ENCODE data around the gene TLCD2.
"Not testable (repeated sequence)": the region's sequence is repeated elsewhere in the genome, so short reads cannot be mapped to it uniquely, and the experiment has no call there.

The TLCD2 gene

DNA sequence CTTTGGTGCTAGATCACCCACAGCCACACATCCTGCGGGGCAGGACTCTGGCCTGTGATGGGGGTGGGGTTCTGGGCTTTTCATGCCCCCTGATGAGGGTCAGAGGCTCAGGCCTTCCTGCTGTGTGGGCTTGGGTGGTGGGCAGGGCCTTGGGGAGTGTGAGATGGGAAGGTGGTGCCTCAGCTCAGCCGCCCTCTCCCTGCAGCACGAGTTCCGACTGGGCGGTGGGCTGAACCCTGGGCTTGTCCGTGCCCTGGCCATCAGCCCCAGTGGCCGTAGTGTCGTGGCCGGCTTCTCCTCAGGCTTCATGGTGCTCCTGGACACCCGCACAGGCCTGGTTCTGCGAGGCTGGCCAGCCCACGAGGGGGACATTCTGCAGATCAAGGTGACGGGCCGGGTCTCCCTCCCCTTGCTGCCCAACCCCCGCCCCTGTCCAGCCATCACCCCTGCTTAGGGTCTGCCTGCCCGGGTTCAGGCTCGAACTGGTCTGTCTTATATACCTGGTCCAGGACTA lies 25.7 kb upstream of the TLCD2 start:
- no peak for DNase-seq (ENCODE audit: low read depth)

DNA sequence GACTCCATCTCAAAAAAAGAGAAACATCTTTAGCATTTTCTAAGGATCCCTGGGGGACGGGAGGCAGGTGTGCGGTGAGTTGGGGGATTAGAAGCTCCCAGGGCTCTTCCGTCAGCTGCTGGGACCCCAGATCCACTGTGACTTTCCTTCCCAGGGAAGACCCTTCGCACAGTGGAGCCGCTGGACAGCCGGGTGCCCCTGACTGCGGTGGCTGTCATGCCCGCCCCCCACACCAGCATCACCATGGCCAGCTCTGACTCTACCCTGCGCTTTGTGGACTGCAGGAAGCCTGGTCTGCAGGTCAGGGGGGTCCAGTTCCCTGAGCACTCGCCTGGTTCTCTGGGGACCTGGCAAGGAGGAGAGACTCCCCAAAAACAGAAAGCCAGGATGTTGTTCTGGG lies 25.2 kb upstream of the TLCD2 start:
- no peak for DNase-seq (ENCODE audit: low read depth)

DNA sequence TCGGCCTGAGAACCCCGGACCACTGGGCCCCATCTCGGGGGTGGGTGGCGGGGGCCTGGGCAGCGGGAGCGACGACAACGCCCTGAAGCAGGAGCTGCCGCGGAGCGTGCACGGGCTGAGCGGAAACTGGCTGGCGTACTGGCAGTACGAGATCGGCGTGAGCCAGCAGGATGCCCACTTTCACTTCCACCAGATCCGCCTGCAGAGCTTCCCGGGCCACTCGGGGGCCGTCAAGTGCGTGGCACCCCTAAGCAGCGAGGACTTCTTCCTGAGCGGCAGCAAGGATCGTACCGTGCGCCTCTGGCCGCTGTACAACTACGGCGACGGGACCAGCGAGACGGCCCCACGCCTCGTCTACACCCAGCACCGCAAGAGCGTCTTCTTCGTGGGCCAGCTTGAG lies 23.6 kb upstream of the TLCD2 start:
- DNase-seq (ENCODE audit: low read depth): no peak

DNA sequence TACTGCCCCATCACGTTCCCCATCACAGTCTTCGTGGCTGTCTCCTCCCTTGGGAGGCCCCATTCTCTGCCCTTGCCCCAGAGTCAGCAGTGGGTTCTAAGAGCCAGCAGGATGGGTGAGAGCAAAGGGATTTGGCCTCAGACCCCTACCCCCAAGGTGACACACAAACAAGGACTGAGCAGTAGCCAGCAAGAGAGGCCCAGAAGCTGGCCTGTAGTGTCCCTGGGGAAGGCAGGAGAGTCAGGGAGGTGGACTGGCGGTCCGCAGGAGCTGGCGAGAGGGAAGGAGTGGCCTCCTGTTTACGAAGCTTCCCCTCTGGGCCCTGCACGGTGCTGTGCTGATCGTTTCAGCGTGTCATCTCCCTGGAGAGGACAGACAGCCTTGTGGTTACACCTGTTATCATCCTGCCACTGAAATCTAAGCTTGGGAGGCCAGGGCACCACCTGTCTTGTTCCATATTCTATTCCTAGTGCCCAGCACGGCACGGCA lies 22.7 kb upstream of the TLCD2 start:
- DNase-seq (ENCODE audit: low read depth): no peak

DNA sequence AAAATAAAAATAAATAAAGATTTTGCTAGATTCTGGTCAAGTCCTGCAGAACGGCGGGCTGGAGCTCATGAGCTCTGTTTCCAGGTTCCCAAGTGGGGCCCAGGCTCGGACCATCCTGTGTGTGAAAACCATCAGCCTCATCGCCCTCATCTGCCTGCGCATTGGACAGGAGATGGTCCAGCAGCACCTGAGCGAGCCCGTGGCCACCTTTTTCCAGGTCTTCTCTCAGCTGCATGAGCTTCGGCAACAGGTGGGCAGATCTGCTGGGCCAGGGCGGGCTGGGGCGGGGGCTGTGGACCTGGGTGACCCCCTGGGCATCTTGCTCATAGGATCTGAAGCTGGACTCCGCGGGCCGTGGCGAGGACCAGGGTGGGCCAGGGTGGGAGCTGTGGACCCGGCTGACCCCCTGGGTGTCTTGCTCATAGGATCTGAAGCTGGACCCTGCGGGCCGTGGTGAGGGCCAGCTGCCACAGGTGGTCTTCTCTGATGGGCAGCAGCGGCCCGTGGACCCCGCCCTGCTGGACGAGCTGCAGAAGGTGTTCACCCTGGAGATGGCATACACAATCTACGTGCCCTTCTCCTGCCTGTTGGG lies 22.2 kb upstream of the TLCD2 start:
- no peak for DNase-seq (ENCODE audit: low read depth)

DNA sequence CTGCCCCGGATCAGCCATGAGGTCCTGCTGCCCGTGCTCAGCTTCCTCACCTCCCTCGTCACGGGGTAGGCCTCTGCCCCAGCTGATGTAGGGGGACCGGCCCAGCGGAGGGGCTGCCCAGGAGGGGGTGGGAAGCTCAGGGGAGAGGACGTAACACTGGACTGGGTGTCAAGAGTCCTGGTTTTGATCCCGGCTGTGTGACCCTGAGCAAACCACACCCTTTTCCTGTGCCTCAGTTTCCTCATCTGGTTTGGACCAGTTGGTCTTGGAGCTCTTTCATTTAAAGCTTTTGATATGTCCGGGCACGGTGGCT lies 21.0 kb upstream of the TLCD2 start:
- DNase-seq (ENCODE audit: low read depth): no peak

DNA sequence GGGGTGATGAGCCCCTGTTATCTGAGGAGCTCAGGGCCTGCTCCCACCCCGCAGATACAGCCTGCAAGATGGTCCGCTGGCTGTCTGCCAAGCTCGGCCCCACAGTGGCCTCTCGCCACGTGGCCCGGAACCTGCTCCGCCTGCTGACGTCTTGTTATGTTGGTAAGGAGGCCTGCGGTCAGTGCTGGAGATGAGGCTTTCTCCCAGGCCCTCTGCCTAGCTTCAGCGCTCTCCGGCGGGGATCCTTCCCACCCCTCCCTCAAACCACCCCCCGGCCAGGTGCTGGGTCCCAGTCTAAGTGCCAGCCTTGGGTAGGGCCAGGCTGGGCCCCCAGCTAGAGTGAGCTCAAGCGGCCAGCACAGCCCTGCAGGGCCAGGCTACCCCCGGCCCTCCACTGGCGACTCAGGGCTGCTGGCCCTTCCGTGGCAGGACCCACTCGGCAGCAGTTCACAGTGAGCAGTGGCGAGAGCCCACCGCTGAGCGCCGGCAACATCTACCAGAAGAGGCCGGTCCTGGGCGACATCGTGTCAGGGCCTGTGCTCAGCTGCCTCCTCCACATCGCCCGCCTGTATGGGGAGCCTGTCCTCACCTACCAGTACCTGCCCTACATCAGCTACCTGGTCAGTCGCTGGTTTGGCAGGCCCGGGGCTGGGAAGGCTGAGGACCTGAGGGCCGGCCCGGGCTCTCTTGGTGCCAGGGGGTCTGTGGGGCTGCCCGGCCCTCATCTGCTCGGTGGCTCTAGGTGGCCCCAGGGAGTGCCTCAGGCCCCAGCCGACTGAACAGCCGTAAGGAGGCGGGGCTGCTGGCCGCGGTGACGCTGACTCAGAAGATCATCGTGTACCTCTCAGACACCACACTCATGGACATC lies 20.4 kb upstream of the TLCD2 start:
- DNase-seq (ENCODE audit: low read depth): no peak

DNA sequence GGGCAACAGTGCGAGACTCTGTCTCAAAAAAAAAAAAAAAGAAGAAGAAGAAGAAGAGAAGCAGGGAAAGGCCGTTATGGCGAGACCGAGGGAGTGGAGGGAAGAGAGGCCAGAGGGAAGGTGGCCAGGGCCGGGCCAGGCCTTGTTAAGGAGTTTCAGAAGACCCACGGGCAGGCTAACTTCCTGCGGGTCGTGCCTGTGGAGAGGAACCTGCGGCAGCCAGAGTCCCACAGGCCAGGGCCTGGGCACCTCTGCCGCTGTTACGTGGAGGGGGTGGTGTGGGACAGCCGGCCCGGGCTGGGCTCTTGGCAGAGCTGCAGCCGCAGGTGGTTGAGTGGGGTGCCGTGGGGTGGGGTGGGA lies 19.8 kb upstream of the TLCD2 start:
- no peak for DNase-seq (ENCODE audit: low read depth)

DNA sequence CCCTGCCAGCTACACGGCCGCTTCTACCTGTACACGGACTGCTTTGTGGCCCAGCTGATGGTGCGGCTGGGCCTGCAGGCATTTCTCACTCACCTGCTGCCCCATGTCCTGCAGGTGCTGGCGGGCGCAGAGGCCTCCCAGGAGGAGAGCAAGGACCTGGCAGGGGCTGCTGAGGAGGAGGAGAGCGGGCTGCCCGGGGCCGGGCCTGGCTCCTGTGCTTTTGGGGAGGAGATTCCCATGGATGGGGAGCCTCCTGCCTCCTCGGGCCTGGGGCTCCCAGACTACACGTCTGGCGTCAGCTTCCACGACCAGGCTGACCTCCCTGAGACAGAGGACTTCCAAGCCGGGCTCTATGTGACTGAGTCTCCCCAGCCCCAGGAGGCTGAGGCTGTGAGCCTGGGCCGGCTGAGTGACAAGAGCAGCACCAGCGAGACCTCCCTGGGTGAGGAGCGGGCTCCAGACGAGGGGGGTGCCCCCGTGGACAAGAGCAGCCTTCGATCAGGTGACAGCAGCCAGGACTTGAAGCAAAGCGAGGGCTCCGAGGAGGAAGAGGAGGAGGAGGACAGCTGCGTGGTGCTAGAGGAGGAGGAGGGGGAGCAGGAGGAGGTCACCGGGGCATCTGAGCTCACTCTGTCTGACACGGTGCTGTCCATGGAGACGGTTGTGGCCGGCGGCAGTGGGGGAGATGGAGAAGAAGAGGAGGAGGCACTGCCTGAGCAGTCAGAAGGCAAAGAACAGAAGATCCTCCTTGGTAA lies 17.9 kb upstream of the TLCD2 start:
- no peak for DNase-seq (ENCODE audit: low read depth)

DNA sequence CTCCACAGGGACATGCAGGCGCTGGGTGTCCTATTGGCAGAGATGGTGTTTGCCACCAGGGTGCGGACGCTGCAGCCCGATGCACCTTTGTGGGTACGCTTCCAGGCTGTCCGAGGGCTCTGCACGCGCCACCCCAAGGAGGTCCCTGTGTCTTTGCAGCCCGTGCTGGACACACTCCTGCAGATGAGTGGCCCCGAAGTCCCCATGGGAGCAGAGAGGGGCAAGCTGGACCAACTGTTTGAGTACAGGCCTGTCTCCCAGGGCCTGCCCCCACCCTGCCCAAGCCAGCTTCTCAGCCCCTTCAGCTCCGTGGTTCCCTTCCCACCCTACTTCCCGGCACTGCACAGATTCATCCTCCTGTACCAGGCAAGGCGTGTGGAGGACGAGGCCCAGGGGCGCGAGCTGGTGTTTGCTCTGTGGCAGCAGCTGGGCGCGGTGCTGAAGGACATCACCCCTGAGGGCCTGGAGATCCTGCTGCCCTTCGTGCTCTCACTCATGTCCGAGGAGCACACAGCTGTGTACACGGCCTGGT lies 17.1 kb upstream of the TLCD2 start:
- DNase-seq (ENCODE audit: low read depth): no peak

DNA sequence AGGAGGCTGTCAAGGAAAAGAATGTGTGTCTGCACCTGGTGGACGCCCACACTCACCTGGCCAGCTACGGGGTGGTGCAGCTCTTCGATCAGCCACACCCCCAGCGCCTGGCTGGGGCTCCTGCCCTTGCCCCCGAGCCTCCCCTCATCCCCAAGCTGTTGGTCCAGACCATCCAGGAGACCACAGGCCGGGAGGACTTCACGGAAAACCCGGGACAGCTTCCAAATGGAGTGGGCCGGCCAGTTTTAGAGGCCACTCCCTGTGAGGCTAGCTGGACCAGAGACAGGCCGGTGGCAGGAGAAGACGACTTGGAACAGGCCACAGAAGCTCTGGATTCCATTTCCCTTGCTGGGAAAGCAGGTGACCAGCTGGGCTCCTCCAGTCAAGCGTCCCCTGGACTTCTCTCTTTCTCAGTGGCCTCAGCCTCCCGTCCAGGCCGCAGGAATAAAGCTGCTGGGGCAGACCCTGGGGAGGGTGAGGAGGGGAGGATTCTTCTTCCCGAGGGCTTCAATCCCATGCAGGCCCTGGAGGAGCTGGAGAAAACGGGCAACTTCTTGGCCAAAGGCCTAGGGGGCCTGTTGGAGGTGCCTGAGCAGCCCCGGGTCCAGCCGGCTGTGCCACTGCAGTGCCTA lies 16.6 kb upstream of the TLCD2 start:
- DNase-seq (ENCODE audit: low read depth): no peak

DNA sequence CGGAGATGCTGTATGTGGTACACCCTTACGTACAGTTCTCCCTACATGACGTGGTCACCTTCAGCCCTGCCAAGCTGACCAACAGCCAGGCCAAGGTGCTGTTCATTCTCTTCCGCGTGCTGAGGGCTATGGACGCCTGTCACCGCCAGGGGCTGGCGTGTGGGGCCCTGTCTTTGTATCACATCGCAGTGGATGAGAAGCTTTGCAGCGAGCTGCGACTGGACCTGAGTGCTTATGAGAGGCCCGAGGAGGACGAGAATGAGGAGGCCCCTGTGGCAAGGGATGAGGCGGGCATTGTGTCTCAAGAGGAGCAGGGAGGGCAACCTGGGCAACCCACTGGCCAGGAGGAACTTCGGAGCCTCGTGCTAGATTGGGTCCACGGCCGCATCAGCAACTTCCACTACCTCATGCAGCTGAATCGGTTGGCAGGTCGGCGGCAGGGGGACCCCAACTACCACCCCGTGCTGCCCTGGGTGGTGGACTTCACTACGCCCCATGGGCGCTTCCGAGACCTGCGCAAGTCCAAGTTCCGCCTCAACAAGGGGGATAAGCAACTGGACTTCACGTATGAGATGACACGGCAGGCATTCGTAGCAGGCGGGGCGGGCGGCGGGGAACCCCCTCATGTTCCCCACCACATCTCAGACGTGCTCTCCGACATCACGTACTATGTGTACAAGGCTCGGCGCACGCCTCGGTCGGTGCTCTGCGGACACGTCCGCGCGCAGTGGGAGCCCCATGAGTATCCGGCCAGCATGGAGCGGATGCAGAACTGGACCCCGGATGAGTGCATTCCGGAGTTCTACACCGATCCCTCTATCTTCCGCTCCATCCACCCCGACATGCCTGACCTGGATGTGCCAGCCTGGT lies 15.7 kb upstream of the TLCD2 start:
- no peak for DNase-seq (ENCODE audit: low read depth)

DNA sequence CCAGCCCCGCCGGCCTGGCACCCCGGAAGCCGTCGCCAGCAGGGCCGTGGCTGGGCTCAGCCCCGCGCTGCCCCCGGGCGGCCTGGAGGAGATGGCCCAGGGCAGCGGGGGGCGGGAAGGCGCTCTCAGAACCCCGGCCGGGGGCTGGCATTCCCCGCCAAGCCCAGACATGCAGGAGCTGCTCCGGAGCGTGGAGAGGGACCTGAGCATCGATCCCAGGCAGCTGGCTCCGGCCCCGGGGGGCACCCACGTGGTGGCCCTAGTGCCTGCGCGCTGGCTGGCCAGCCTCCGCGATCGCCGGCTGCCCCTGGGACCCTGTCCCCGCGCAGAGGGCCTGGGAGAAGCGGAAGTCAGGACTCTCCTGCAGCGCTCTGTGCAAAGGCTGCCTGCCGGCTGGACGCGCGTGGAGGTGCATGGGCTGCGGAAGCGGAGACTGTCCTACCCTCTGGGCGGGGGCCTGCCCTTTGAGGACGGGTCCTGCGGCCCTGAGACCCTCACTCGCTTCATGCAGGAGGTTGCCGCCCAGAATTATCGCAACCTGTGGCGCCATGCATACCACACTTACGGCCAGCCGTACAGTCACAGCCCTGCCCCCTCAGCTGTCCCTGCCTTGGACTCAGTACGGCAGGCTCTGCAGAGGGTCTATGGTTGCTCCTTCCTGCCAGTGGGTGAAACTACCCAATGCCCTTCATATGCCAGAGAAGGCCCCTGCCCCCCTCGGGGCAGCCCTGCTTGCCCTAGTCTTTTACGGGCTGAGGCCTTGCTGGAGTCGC lies 14.9 kb upstream of the TLCD2 start:
- DNase-seq (ENCODE audit: low read depth): no peak

DNA sequence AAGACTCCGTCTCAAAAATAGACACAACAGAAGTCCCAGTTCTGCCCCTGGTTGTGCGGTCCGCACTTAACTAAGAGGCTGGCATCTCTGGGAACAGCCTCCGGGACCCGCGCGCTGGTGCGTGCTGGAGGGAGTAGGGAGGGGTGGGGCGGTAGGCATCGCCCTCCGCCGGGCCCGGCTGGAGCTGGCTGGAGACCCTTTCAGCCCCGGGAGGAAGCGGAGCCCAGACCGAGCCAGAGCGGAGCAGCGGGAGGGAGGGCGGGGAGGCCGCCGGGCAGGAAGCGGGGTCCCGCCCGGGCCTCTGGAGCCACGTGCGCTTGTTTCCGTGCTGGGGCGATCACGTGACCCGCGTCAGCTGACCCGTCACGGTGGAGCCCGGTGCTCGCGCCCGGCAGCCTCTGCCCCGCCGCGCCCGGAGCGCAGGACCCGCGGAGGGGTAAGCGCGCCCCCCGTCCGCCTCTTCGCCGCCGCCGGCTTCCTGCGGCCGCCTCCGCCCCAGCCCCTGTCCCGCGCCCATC lies 14.2 kb upstream of the TLCD2 start, which contains the start of gene WDR81:
Gene WDR81 (plus strand): TSS at position 354 of the 518 bp plus-strand sequence. CDS start 256 bp downstream, outside the sequence.
- peak; percentile 83 for DNase-seq (ENCODE audit: low read depth)

DNA sequence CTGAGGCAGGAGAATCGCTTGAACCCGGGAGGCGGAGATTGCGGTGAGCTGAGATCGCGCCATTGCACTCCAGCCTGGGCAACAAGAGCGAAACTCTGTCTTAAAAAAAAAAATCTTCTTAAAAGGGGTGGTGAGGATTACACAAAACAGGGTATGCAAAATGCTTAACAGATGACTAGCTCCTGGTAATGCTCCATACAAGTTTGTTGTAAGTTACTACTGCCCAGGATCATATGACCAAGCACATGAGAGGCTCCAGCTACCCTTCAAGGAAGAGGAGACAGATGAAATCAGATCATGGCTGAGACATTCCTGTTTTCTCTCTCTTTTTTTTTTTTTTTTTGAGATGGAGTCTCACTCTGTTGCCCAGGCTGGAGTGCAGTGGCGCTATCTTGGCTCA lies 11.8 kb upstream of the TLCD2 start:
- DNase-seq (ENCODE audit: low read depth): not testable (repeated sequence)

DNA sequence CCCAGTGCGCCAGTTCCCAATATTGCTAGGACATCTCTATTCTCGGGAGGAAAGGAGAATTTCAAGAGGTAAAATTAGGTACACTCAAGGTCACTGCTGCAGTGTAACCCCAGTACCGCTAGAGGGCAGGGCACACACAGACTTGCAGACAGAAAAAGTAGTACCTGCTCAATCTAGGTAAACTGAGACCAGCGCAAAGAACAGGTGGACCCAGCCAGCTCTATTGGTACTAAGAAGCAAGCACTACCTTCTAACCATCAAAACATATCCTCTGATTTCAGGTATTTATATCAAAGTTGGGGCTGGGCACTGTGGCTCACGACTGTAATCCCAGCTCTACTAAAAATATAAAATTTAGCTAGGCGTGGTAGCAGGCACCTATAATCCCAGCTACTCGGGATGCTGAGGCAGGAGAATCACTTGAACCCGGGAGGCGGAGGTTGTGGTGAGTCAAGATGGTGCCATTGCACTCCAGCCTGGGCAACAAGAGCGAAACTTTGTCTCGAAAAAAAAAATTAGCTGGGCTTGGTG lies 10.7 kb upstream of the TLCD2 start:
- peak; percentile 36 for DNase-seq (ENCODE audit: low read depth)

DNA sequence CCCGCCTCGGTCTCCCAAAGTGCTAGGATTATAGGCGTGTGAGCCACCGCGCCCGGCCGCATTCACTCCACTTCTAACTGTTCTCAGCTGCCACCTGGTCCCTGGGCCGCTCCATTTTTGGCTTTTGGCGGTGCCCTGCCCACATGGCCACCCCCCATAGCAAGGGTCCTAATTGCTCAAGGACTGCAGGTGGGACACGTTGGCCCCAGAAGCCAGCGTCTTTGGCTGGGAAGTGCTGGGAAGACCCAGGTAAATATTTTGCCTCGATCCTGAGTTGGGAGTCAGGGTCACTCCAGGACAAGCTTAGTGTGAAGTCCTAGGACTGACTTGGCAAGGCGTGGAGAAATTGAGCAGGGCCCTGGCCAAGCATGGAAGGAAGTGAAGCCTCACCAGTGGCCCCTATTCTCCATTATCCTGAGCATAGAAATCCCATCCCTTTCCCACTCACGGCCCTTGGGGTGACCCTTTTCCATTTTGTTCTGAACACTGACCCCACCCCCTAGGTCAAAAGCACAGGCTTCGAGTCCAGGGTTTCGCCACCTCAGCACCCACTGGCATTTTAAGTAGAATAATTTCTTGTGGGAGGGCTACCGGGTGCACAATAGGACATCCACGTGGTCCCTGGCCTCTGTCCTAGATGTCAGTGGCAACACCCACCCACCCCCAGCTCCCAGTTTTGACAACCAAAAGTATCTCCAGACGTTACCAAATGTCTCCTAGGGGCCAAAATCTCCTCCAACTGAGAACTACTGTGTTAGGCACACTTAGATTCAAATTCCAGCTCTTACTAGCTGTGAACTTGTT lies 8.4 kb upstream of the TLCD2 start:
- no peak for DNase-seq (ENCODE audit: low read depth)

DNA sequence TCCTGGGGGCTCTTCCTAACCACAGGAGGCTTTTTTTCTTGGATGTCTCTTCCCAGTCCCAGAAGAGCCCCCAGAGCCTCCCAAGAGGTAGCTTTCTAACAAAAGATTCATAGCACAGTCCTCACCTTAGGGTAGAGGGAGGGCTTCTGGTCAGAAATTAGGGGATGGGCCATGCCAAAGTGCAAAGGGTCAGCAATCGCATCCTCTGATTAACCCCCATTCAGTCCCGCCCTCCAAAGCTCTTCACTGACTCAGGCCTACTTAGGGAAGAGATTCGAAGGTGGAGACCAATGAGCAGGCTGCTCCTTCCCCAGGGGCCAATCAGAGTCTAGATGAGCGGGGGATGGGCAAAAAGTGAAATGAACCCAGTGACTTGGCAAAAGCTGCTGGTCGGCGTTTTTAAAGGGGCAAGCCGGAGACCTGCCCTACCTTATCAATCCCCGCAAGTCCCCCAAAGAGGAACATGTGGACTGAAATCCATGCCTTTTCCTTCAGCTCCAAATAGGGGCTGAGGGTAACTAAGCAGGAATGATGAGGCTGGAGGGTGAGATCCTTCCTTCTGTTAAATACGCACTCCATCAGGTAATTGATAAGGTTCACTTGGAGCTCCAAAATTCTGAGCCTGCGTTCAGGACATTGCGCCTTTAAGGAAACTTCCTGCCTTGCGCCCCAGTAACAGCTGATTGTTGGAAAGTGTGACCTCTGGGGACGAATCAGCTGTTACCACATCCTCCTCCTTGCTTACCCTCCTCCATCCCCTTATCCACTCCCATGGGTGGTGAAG lies 6.9 kb upstream of the TLCD2 start:
- DNase-seq (ENCODE audit: low read depth): peak; percentile 48
